ENCODE data around the gene MPHOSPH8.

DNA sequence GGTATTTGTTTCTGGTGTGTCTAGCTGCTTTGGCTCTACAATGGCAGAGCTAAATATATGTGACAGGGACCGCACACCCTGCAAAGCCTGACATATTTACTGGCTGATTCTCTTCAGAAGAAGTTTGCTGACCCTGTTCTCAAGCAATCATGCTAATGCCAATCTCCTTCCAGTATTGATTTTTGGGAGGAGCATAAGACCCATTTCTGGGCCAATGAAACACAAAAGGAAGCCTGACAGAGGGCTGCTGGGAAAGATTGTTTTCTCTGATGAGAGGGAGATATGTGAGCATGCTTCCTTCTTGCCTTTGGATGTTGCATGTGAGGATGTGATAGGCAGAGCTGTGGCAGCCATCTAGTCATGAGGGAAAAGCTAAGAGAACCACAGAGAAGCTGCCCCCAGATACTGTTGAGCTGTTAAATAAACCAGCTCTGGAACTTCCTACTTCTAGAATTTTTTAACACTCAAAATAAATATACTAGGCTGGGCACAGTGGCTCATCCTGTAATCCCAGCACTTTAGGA, 40.7 kb upstream of the MPHOSPH8 start:
- no peak for TF ChIP-seq POLR2A (IDR thresholded peaks at IDR 0.05)
- TF ChIP-seq, protein P1, sequence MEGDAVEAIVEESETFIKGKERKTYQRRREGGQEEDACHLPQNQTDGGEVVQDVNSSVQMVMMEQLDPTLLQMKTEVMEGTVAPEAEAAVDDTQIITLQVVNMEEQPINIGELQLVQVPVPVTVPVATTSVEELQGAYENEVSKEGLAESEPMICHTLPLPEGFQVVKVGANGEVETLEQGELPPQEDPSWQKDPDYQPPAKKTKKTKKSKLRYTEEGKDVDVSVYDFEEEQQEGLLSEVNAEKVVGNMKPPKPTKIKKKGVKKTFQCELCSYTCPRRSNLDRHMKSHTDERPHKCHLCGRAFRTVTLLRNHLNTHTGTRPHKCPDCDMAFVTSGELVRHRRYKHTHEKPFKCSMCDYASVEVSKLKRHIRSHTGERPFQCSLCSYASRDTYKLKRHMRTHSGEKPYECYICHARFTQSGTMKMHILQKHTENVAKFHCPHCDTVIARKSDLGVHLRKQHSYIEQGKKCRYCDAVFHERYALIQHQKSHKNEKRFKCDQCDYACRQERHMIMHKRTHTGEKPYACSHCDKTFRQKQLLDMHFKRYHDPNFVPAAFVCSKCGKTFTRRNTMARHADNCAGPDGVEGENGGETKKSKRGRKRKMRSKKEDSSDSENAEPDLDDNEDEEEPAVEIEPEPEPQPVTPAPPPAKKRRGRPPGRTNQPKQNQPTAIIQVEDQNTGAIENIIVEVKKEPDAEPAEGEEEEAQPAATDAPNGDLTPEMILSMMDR (IDR thresholded peaks at IDR 0.05): no peak
